Mesenchymal stem cell (in vitro differentiated cells and primary cell): Measurements from ENCODE around the gene IL1RAP.

Experiments
- DNase-seq: peaks from one replicate; pipeline ENCODE4 v3.0.0-alpha.2; 2013
- H2AFZ ChIP-seq: one replicate; pipeline ENCODE4 v1.6.1; 2013; ENCODE audit warnings: low read depth, mild to moderate bottlenecking, control low read depth, inconsistent platforms, low read length, moderate library complexity
- H2AK5ac ChIP-seq: 2 replicates; pipeline ENCODE4 v1.6.1; 2013; ENCODE audit warnings: low read length, moderate library complexity, mild to moderate bottlenecking, inconsistent platforms; ENCODE audit not compliant: severe bottlenecking
- H2BK120ac ChIP-seq: one replicate; pipeline ENCODE4 v1.6.1; 2013; ENCODE audit warnings: low read depth, mild to moderate bottlenecking, inconsistent platforms, low read length, moderate library complexity
- H2BK12ac ChIP-seq, 2 experiments: one replicate each; pipeline ENCODE4 v1.6.1; 2013; ENCODE audit warnings: inconsistent platforms in 2 of 2, low read length in 2 of 2, mild to moderate bottlenecking in 2 of 2, moderate library complexity in 2 of 2, control low read depth in 1 of 2
- H2BK15ac ChIP-seq: one replicate; pipeline ENCODE4 v1.6.1; 2013; ENCODE audit warnings: mild to moderate bottlenecking, low read depth, inconsistent platforms; ENCODE audit not compliant: poor library complexity, severe bottlenecking
- H2BK5ac ChIP-seq: 2 replicates; pipeline ENCODE4 v1.6.1; 2013; ENCODE audit warnings: low read depth, mild to moderate bottlenecking, low read length, control low read depth, inconsistent platforms; ENCODE audit not compliant: poor library complexity, severe bottlenecking
- H3K14ac ChIP-seq, 2 experiments: one replicate each; pipeline ENCODE4 v1.6.1; 2013; ENCODE audit warnings: inconsistent platforms in 2 of 2, low read length in 2 of 2, control low read depth in 1 of 2, mild to moderate bottlenecking in 1 of 2, moderate library complexity in 1 of 2
- H3K18ac ChIP-seq, 2 experiments: one replicate each; pipeline ENCODE4 v1.6.1; 2013; ENCODE audit warnings: inconsistent platforms in 2 of 2, low read length in 2 of 2, control low read depth in 1 of 2, low read depth in 1 of 2, mild to moderate bottlenecking in 1 of 2
- H3K23ac ChIP-seq, 2 experiments: one replicate each; pipeline ENCODE4 v1.6.1; 2013; ENCODE audit warnings: inconsistent platforms in 2 of 2, low read length in 2 of 2, mild to moderate bottlenecking in 2 of 2, moderate library complexity in 2 of 2, control low read depth in 1 of 2
- H3K27ac ChIP-seq: 2 replicates; pipeline ENCODE4 v1.5.1; 2013; ENCODE audit warnings: mild to moderate bottlenecking, moderate library complexity, low read length, control low read depth, inconsistent platforms; ENCODE audit not compliant: poor library complexity, severe bottlenecking
- H3K27me3 ChIP-seq, 2 experiments: 2 replicates each; pipeline versions ENCODE4 v1.6.1 to v1.7.0; 2013; ENCODE audit warnings: low read length in 2 of 2, mild to moderate bottlenecking in 2 of 2, moderate library complexity in 2 of 2, control low read depth in 1 of 2, inconsistent platforms in 1 of 2; ENCODE audit not compliant: control insufficient read depth in 1 of 2, insufficient read depth in 1 of 2
- H3K36me3 ChIP-seq, 2 experiments: 2 replicates each; pipeline versions ENCODE4 v1.6.1 to v1.7.0; 2013; ENCODE audit warnings: low read length in 2 of 2, control low read depth in 1 of 2, inconsistent platforms in 1 of 2, low read depth in 1 of 2, mild to moderate bottlenecking in 1 of 2; ENCODE audit not compliant: insufficient read depth in 2 of 2, control insufficient read depth in 1 of 2
- H3K4ac ChIP-seq, 2 experiments: one replicate each; pipeline ENCODE4 v1.6.1; 2013; ENCODE audit warnings: inconsistent platforms in 2 of 2, low read length in 2 of 2, mild to moderate bottlenecking in 2 of 2, moderate library complexity in 2 of 2, control low read depth in 1 of 2, low read depth in 1 of 2
- H3K4me1 ChIP-seq: 2 replicates; pipeline ENCODE4 v1.6.1; 2013; ENCODE audit warnings: low read depth, low read length, control low read depth; ENCODE audit not compliant: control insufficient read depth, insufficient read depth
- H3K4me2 ChIP-seq: 2 replicates; pipeline ENCODE4 v1.6.1; 2013; ENCODE audit warnings: low read length, mild to moderate bottlenecking, inconsistent platforms; ENCODE audit not compliant: poor library complexity, severe bottlenecking
- H3K4me3 ChIP-seq, 2 experiments: 2 replicates each; pipeline versions ENCODE4 v1.5.1 to v1.7.0; 2013; ENCODE audit warnings: low read length in 2 of 2, mild to moderate bottlenecking in 2 of 2, control low read depth in 1 of 2, low read depth in 1 of 2; ENCODE audit not compliant: insufficient read depth in 1 of 2
- H3K79me1 ChIP-seq: replicated peaks from 2 replicates; pipeline ENCODE4 v1.6.1; 2013; ENCODE audit warnings: mild to moderate bottlenecking, control low read depth, low read length, inconsistent platforms; ENCODE audit not compliant: poor library complexity, severe bottlenecking
- H3K9ac ChIP-seq: 2 replicates; pipeline ENCODE4 v1.7.0; 2013; ENCODE audit warnings: mild to moderate bottlenecking, low read length, moderate library complexity
- H3K9me3 ChIP-seq: 2 replicates; pipeline ENCODE4 v1.7.0; 2013; ENCODE audit warnings: mild to moderate bottlenecking, low read length; ENCODE audit not compliant: control insufficient read depth
- H4K8ac ChIP-seq: one replicate; pipeline ENCODE4 v1.6.1; 2013; ENCODE audit warnings: inconsistent platforms, mild to moderate bottlenecking, low read length, moderate library complexity
- H4K91ac ChIP-seq: one replicate; pipeline ENCODE4 v1.6.1; 2013; ENCODE audit warnings: mild to moderate bottlenecking, low read length, inconsistent platforms
- WGBS: methylation state at CpG from one replicate; pipeline ENCODE4 v1.1.7; 2013; ENCODE audit warnings: mixed read lengths; 5-methylcytosine and 5-hydroxymethylcytosine counted together

IL1RAP gene

DNA sequence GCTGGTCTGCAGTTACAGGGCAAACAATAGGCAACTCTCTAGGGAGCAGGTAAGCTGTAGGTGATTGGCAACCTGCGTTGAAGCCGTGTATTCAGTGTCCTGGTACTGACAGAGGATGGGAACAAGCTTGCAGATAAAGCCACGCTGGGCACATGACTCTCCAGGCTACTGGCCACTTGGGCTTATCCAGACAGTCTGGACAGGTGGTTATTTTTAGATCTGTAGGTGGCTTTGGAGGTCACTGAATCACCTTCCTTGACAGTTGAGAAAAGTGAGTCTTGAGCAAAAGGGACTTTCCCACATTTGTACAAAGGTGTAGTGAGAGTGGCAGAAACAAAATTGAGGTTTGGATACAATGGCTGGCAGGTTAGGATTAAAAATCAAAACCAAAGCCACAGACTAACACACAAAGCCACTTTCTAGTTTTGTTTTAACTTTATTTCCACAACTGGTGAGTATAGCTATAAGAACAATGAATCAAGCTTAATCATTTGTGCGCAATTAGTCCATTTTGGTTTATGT is 22.3 kb upstream of the IL1RAP start:
- Histone ChIP-seq H2BK15ac (no peak overlapping the region), H3K18ac (peak overlapping the region in 1 of 2 experiments; percentile 21), H3K4me3 (no peak overlapping the region), H3K27me3 (no peaks in the 10 kb centered on the region), H2BK12ac (no peak overlapping the region), H2BK120ac (no peak overlapping the region), H4K8ac (no peak overlapping the region), H3K4ac (no peak overlapping the region), H3K27ac (no peak overlapping the region), H2AK5ac (no peak overlapping the region), H4K91ac (no peak overlapping the region), H3K4me1 (peaks cover 2% of the 10 kb centered on the region), H3K4me2 (no peak overlapping the region), H2BK5ac (no peak overlapping the region), H3K23ac (no peak overlapping the region), H3K9ac (no peak overlapping the region), H3K79me1 (no peaks in the 10 kb centered on the region), H3K36me3 (no peaks in the 10 kb centered on the region), H3K9me3 (no peaks in the 10 kb centered on the region), H3K14ac (peak overlapping the region in 1 of 2 experiments; percentile 28), H2AFZ (no peak overlapping the region)
- WGBS = 84% methylated on average over 4 of the region's 4 CpGs
- DNase-seq = peak; percentile 22

DNA sequence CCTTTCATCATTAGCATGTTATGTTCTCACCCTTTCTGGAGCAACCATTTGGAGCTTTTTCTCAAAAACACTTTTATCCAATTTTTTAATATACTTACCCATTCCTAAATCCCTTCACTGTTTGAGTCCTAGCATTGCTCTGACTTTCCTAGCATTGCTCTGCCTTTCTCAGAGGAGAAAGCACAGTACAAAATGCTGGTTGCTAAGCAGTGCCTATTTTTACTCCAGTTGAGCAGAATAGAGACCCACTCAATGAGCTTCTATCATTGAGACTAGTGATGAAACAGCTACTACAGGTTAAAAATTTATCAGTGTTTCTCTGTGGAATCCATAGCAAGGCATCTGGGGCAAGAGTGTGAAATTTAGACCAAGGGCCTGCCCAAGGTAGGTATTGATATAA is 21.8 kb upstream of the IL1RAP start:
- H3K14ac ChIP-seq = no peak overlapping the region
- H3K4me2 ChIP-seq = no peak overlapping the region
- no peak overlapping the region for H3K18ac ChIP-seq
- no peak overlapping the region for H3K9ac ChIP-seq
- no peak overlapping the region for H2BK15ac ChIP-seq
- no peak for DNase-seq
- H3K27me3 ChIP-seq = no peaks in the 10 kb centered on the region
- H3K79me1 ChIP-seq = no peaks in the 10 kb centered on the region
- H2AFZ ChIP-seq = no peak overlapping the region
- no peak overlapping the region for H4K91ac ChIP-seq
- H2BK120ac ChIP-seq = no peak overlapping the region
- H3K36me3 ChIP-seq = no peaks in the 10 kb centered on the region
- no peaks in the 10 kb centered on the region for H3K9me3 ChIP-seq
- no peak overlapping the region for H3K23ac ChIP-seq
- no peak overlapping the region for H4K8ac ChIP-seq
- H2AK5ac ChIP-seq = no peak overlapping the region
- H2BK5ac ChIP-seq = no peak overlapping the region
- peaks cover 2% of the 10 kb centered on the region for H3K4me1 ChIP-seq
- H3K4ac ChIP-seq = no peak overlapping the region
- no peak overlapping the region for H3K27ac ChIP-seq
- H2BK12ac ChIP-seq = no peak overlapping the region
- no peak overlapping the region for H3K4me3 ChIP-seq

DNA sequence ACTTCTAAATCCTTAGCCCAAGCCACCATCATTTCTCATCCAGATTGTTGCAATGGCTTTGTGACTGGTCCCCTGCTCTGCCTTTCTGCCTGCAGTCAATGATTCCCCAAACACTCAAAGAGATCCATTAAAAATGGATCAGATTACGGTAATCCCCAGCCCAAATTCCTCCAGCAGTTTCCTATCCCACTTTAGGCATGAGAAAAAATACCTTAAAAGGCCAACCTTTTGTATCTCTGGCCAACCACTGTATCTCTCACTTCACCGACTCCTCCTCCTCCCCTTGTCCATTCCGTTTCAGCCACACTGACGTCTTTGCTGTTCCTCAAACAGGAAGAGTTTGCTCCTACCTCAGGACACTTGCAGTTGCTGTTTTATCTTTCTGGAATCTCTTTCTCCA is 20.9 kb upstream of the IL1RAP start:
- 77% methylated on average over 4 of the region's 4 CpGs for WGBS
- no peak overlapping the region for H2BK5ac ChIP-seq

DNA sequence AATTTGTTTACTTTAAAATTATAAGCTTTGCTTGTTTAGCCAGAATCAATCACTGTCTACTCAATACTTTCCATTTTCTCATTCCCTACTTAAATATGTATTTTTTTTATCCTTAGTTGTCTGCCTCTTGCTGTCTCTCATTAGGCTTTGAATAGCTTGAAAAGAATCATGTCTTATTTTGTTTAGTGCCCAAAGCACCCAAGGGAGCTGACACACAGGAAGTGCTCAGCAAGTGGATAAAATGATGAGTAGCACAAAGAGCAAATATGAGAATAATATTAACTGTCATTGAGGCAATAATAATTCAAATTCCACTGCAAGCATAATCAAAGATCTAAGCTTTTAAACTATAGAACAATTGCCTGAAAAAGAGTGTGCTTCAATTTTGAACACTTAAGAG is 19.0 kb upstream of the IL1RAP start:
- Histone ChIP-seq H2BK15ac (no peak overlapping the region), H3K4me2 (no peak overlapping the region), H3K14ac (no peak overlapping the region), H3K9ac (no peak overlapping the region), H4K91ac (no peak overlapping the region), H3K27me3 (no peaks in the 10 kb centered on the region), H3K9me3 (no peaks in the 10 kb centered on the region), H2BK5ac (no peak overlapping the region), H2AK5ac (no peak overlapping the region), H3K79me1 (no peaks in the 10 kb centered on the region), H3K4ac (no peak overlapping the region), H3K27ac (no peak overlapping the region), H3K23ac (no peak overlapping the region), H3K4me1 (peaks cover 2% of the 10 kb centered on the region), H2AFZ (no peak overlapping the region), H2BK12ac (no peak overlapping the region), H2BK120ac (no peak overlapping the region), H3K18ac (no peak overlapping the region), H4K8ac (no peak overlapping the region), H3K36me3 (no peaks in the 10 kb centered on the region), H3K4me3 (no peak overlapping the region)
- DNase-seq = no peak

More for the DNA sequence above, 20.9 kb upstream of the IL1RAP start:
- Histone ChIP-seq H3K27ac (no peak overlapping the region), H3K18ac (no peak overlapping the region), H3K79me1 (no peaks in the 10 kb centered on the region), H3K4me2 (no peak overlapping the region), H3K14ac (no peak overlapping the region), H2BK15ac (no peak overlapping the region), H2BK120ac (no peak overlapping the region), H4K91ac (no peak overlapping the region), H3K4me1 (peaks cover 2% of the 10 kb centered on the region), H3K27me3 (no peaks in the 10 kb centered on the region), H3K23ac (no peak overlapping the region), H2AFZ (no peak overlapping the region), H3K4me3 (no peak overlapping the region), H2BK12ac (no peak overlapping the region), H3K36me3 (no peaks in the 10 kb centered on the region), H3K4ac (no peak overlapping the region), H3K9ac (no peak overlapping the region), H2AK5ac (no peak overlapping the region), H4K8ac (no peak overlapping the region), H3K9me3 (no peaks in the 10 kb centered on the region)
- DNase-seq = no peak
